ENCODE measurements around the gene MAD2L2.

MAD2L2 gene

DNA sequence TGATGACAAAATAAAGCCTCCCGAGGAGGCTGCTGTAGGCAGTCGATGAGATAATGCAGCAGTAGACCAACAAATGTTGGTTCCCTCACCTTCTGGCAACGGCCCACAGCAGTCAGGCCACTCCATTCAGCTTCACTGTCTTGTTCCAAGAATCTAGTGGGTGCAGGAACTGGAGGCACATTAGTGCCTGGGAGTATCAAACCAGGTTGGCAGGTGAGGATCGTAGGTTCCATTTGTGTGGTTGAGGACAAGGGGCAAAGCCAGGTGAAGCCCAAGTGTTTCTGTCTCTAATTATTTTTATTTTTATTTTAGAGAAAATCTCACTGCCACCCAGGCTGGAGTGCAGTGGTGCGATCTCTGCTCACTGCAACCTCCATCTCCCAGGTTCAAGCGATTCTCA is 40.0 kb downstream of the MAD2L2 start:
- FAIRE-seq, result no peak
- DNase-seq (ENCODE audit: extremely low spot score, insufficient read length, low read depth), result no peak

DNA sequence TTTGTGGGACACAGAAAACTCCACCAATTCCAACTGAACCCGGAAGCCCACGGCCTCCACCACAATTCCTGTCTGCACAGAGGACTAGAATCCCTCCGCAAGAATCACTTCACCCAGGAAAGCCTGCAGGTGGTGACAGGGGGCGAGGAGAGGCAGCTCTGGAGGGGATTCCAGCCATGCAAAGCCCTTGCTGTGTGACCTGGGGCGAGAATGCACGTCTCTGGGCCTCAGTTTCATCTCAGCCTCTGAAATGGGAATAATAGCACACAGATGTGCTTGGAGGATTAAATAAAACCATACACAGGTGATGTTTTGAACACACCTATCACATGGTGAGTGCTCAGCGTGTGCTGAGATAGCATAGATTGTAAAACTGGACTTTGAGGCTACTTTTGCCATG is 40.8 kb downstream of the MAD2L2 start:
- DNase-seq (ENCODE audit: extremely low spot score, insufficient read length, low read depth) (no peak), FAIRE-seq (no peak)

DNA sequence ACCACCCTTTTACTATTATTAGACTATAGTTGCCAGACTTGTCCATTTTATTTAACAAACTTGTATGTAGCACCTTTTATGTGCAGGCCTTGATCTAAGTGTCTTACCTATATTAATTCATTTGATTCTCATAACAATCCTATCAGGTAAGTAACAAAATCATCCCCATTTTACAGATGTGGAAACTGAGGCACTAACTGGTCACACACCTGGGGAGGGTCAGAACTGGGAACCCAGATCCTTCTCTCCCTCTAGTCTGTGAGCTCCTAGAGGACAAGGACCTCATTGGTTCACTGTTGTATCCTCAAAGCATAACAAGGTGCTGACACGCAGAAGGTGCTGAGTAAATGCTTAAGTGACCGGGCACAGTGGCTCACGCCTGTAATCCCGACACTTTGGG is 41.6 kb downstream of the MAD2L2 start:
- no peak for DNase-seq (ENCODE audit: extremely low spot score, insufficient read length, low read depth)
- no peak for FAIRE-seq

DNA sequence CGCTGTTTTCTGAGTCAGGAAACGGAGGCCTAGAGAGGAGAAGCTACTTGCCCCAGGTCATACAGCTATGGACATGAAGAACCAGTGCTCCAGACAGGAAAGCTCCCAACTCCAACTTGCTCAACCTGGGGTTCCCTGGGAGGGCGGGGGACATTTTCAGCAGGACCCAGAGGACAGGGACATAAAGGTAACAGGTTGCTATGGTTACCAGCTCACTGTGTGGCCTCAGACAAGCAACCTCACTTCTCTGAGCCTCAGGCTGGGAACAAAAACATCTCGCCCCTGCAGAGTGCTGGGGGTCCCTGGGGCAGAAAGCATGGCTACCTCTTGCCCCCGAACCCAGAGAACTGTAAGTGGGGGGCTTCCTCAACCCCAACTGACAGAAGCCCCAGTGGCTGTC is 42.8 kb downstream of the MAD2L2 start:
- DNase-seq (ENCODE audit: extremely low spot score, insufficient read length, low read depth), result no peak
- FAIRE-seq, result no peak

DNA sequence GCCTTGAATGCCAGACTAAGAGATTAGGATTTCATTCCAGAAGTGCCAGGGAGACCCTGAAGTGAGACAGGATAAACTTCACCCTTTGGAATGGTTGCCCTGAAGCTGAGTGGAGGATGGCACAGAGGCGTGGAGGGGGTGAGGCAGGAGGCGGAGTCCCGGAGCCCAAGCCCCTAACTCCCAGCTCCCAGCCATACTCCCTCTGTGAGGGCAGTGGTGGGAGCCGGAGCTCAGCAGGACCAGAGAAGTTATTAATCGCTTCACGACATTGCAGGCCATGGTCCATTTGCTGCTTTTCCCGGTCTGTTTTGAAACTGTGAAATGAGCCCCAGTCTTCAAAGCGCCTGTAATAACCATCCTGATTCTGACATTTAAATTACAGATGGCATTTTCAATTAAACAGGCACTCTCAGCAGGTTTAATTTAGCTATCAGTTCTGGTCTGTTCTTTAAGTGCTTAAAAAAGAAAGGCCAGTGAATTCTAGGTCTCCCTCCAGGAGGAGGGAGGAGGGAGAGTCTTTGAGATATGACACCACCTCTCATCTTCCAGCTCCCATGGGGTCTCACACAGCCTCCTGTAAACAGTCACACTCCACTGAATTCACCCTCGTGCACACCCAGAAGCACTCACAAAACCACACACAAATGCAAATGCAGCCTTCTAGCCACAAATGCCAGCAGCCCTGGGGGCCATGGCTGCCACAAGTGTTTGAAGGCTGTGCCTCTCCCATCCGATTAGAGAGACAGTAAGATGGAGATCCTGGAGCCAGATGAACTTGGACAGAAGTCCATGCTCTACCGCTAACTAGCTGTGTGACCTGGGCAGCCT is 46.4 kb downstream of the MAD2L2 start:
- DNase-seq (ENCODE audit: extremely low spot score, insufficient read length, low read depth), result no peak
- no peak for FAIRE-seq

DNA sequence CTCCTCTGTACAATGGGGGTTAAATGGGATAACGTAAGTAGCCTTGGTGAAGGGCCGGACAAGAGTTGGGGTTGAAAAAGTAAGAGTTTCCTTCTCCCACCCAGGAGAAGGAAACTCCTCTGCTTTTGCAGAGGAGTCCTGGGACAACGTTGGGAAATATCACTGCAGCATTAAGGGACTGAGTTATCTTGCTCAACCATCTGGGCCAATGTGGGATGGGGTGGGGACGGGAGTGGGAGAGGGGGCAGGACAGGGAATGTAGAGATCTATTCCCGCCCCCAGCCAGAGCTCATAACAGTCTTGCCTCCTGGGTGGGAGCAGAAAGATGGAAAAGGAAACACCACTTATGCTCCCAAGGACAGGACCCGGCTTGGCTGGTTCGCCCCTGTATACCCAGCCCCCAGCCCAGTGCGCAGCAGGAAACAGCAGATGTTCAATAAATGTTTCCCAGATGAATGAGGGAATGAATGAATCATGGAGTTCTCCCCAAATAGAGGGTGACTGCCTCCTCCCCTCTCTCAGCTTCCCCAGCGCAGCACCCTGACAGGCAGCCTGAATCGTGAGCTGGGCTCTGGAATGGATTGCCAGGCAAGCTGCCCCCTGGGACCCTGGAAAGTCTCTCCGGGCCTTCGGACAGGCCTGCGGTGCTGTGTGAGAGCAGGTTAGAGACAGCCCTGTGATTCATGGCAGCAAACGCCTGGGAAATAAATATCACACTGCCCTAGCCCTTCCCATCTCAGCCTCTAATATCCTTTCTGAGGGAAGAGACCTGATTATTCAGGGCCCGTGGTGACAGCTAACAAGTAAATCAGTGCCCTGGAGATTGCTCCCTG is 51.5 kb downstream of the MAD2L2 start:
- no peak for FAIRE-seq
- DNase-seq (ENCODE audit: extremely low spot score, insufficient read length, low read depth), result no peak

DNA sequence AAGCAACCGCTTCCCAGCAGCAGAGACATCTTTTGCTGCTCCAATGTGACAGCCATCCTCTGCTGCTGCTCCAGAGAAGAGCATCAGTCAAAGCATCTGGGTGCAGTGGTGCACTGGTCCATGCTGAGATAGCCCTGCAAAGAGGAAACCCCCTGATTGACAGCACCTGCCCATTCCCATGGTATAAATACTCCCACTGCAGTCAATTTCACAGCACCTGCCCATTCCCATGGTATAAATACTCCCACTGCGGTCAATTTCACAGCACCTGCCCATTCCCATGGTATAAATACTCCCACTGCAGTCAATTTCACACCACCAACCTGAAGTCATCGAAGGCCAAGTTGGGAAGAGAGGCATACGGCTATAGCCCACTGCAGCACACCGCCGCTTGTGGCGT is 52.2 kb downstream of the MAD2L2 start:
- FAIRE-seq, result no peak
- DNase-seq (ENCODE audit: extremely low spot score, insufficient read length, low read depth), result no peak

DNA sequence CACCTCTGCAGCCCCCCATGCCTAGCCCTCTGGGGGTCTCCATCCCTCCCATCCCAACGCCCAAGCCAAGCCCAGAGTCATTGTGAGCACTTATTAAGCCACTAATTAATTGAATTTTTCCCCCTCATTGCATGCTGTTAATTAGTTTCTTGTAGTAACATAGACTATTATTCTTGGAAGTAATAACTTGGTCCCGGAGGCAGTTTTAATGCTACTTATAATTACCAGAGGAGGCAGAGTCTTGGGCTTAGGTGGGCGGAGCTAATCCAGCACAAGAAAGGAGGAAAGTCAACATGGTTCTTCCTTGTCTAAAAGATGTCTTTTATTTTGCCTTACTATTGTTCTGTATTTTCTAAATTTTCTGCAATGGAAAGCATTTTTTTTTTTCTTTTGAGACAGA is 54.4 kb downstream of the MAD2L2 start:
- DNase-seq (ENCODE audit: extremely low spot score, insufficient read length, low read depth) (no peak), FAIRE-seq (no peak)
